Myocyte (in vitro differentiated cells): ENCODE results near the gene MAP6. TPM values are rescaled to one million over a fixed set of nuclear protein-coding genes. Genes with fewer than 3 reads are reported as not detected.
A peak's percentile ranks its signal among the peaks of the same experiment; 100 is the strongest.
"Not testable (repeated sequence)": the region's sequence is repeated elsewhere in the genome, so short reads cannot be mapped to it uniquely, and the experiment has no call there.

Source experiments
- DNase-seq: peaks from one replicate; pipeline ENCODE4 v3.0.0-alpha.2; 2012; ENCODE audit warnings: low read depth
- polyA plus RNA-seq: library from polyadenylated mRNA; unstranded; fragments of >200 nt; gene quantifications from one replicate; pipeline ENCODE4 v1.2.1, GENCODE V29; 2012; ENCODE audit warnings: missing spikeins
- total RNA-seq: library from RNA; depleted of rRNA; stranded (reverse); fragments of >200 nt; gene quantifications from 2 replicates; pipeline ENCODE4 v1.2.3, GENCODE V29; 2014

Gene MAP6
- total RNA-seq: 0.05 and 0.21 TPM in 2 replicates
- 0.29 TPM for polyA plus RNA-seq

- no peak for DNase-seq
Observed at GRCh38 chr11:75668451-75669297, at the start of gene MAP6. Gene MAP6, minus strand, starts transcription at chr11:75669038. Its CDS starts 669 bp downstream, at chr11:75668369.

GRCh38 chr11:75717608-75718418 lies 49.0 kb upstream of the MAP6 start, which contains the start of gene MOGAT2:
Gene MOGAT2, plus strand, starts transcription at chr11:75717838. Its CDS starts 51 bp downstream, at chr11:75717889.
- no peak for DNase-seq

- DNase-seq: no peak
Observed at GRCh38 chr11:75716659-75717058, 47.8 kb upstream of the MAP6 start.

GRCh38 chr11:75715688-75716087 lies 46.9 kb upstream of the MAP6 start:
- DNase-seq: no peak

- DNase-seq: no peak
Observed at GRCh38 chr11:75714211-75714610, 45.4 kb upstream of the MAP6 start.

- DNase-seq: peak; percentile 60
Observed at GRCh38 chr11:75706260-75706729, 37.5 kb upstream of the MAP6 start.

GRCh38 chr11:75705541-75705940 lies 36.7 kb upstream of the MAP6 start:
- no peak for DNase-seq

GRCh38 chr11:75703695-75704237 lies 34.9 kb upstream of the MAP6 start:
- DNase-seq: no peak

GRCh38 chr11:75700940-75701339 lies 32.1 kb upstream of the MAP6 start:
- DNase-seq: no peak

- no peak for DNase-seq
Observed at GRCh38 chr11:75697906-75698581, 29.2 kb upstream of the MAP6 start.

- no peak for DNase-seq
Observed at GRCh38 chr11:75691804-75692203, 23.0 kb upstream of the MAP6 start.

- DNase-seq: no peak
Observed at GRCh38 chr11:75689863-75690609, 21.2 kb upstream of the MAP6 start.

- not testable (repeated sequence) for DNase-seq
Observed at GRCh38 chr11:75683856-75684255, 15.0 kb upstream of the MAP6 start.

- DNase-seq: no peak
Observed at GRCh38 chr11:75679566-75679965, 10.7 kb upstream of the MAP6 start.

- no peak for DNase-seq
Observed at GRCh38 chr11:75678620-75679259, 9.9 kb upstream of the MAP6 start.

- DNase-seq: no peak
Observed at GRCh38 chr11:75677909-75678308, 9.1 kb upstream of the MAP6 start.

- DNase-seq: no peak
Observed at GRCh38 chr11:75677275-75677674, 8.4 kb upstream of the MAP6 start.

GRCh38 chr11:75673977-75674582 lies 5.2 kb upstream of the MAP6 start:
- no peak for DNase-seq

GRCh38 chr11:75667831-75668450 lies 897 bp downstream of the MAP6 start:
- no peak for DNase-seq
